Bronchial epithelial cell (primary cell): ENCODE data around the gene SEMA4D. TPM values are rescaled to one million over a fixed set of nuclear protein-coding genes. Genes with fewer than 3 reads are reported as not detected.
A peak's percentile ranks its signal among the peaks of the same experiment; 100 is the strongest.

Source experiments
- DNase-seq: peaks from one replicate; pipeline ENCODE4 v3.0.0-alpha.2; 2010; ENCODE audit warnings: low read depth
- FAIRE-seq: peaks from 2 replicates; lab custom pipeline; 2011; peaks lifted over from hg19 to GRCh38; lab: Jason Lieb, UNC
- H3K27me3 ChIP-seq: 2 replicates; pipeline ENCODE4 v1.5.1; 2011; ENCODE audit warnings: low read length; ENCODE audit not compliant: control insufficient read depth, insufficient read depth
- H3K36me3 ChIP-seq: 2 replicates; pipeline ENCODE4 v1.5.1; 2011; ENCODE audit warnings: low read length; ENCODE audit not compliant: control insufficient read depth, insufficient read depth
- H3K4me3 ChIP-seq: 2 replicates; pipeline ENCODE4 v1.5.1; 2011; ENCODE audit warnings: mild to moderate bottlenecking, low read depth, low read length, control low read depth
- total RNA-seq: library from RNA; depleted of rRNA; stranded (reverse); fragments of >200 nt; gene quantifications from 2 replicates; pipeline ENCODE4 v1.2.1, GENCODE V29; 2014
- TF ChIP-seq, protein P1 (sequence below): IDR thresholded peaks from 2 replicates; pipeline ENCODE4 v1.5.1; 2011; ENCODE audit warnings: mild to moderate bottlenecking, moderate library complexity, low read length, control low read depth, inconsistent platforms; ENCODE audit not compliant: insufficient read depth, severe bottlenecking

The SEMA4D gene
- total RNA-seq, 1 donor from 2014 or later, result 1.8 TPM

GRCh38 chr9:89542401-89543021, 44.6 kb upstream of the SEMA4D start:
- FAIRE-seq, result no peak
- peak; percentile 11 for DNase-seq
- TF ChIP-seq, protein P1, sequence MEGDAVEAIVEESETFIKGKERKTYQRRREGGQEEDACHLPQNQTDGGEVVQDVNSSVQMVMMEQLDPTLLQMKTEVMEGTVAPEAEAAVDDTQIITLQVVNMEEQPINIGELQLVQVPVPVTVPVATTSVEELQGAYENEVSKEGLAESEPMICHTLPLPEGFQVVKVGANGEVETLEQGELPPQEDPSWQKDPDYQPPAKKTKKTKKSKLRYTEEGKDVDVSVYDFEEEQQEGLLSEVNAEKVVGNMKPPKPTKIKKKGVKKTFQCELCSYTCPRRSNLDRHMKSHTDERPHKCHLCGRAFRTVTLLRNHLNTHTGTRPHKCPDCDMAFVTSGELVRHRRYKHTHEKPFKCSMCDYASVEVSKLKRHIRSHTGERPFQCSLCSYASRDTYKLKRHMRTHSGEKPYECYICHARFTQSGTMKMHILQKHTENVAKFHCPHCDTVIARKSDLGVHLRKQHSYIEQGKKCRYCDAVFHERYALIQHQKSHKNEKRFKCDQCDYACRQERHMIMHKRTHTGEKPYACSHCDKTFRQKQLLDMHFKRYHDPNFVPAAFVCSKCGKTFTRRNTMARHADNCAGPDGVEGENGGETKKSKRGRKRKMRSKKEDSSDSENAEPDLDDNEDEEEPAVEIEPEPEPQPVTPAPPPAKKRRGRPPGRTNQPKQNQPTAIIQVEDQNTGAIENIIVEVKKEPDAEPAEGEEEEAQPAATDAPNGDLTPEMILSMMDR, result no peak
- Histone ChIP-seq H3K4me3 (no peak overlapping the region), H3K36me3 (no peaks in the 10 kb centered on the region), H3K27me3 (no peaks in the 10 kb centered on the region)

DNA sequence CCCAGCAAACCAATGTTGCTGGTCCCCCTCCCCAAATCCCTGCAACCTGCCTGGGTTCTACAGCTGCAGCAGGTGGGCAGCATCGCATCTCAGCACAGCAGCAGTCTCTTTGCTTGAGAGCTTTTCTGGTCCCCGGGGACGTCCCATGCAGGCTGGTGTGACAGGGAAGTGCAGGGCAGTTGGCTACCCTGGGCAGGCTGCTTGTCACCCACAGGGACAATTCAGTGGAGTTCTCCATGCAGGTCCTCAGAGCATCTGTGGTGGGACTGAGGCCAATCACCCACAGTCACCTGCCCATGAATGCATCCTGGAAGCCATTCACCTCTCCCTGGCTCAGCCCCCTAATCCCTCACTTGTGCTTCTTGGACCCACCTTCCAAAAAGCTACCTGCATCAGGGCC, 43.9 kb upstream of the SEMA4D start:
- FAIRE-seq (no peak), DNase-seq (no peak)
- TF ChIP-seq, protein P1, result no peak
- Histone ChIP-seq H3K4me3 (no peak overlapping the region), H3K36me3 (no peaks in the 10 kb centered on the region), H3K27me3 (no peaks in the 10 kb centered on the region)

DNA sequence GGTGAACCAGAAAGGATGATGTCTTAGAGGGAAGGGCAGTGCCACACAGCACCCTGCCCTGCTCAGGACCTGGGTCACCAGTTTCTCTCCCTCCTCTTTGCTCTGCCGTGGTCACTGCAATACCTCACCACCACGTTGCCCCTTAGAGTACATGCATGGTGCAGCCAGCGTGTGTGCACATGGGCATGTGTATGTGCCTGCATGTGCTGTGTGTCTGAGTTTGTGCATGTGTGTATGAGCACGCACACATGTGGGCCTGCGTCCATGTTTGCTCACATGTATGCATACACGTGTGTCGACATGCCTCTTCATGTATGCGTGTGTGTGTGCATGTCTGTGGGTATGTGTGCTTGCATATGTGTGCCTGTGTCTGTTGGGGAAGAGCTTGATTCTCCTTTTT, 41.5 kb upstream of the SEMA4D start:
- TF ChIP-seq, protein P1, result no peak
- Histone ChIP-seq H3K27me3 (no peaks in the 10 kb centered on the region), H3K36me3 (no peaks in the 10 kb centered on the region), H3K4me3 (no peak overlapping the region)
- peak; percentile 62 for FAIRE-seq
- DNase-seq, result no peak

GRCh38 chr9:89538871-89539270, 41.0 kb upstream of the SEMA4D start:
- TF ChIP-seq, protein P1, result no peak
- Histone ChIP-seq H3K4me3 (no peak overlapping the region), H3K36me3 (no peaks in the 10 kb centered on the region), H3K27me3 (no peaks in the 10 kb centered on the region)
- no peak for DNase-seq
- no peak for FAIRE-seq

DNA sequence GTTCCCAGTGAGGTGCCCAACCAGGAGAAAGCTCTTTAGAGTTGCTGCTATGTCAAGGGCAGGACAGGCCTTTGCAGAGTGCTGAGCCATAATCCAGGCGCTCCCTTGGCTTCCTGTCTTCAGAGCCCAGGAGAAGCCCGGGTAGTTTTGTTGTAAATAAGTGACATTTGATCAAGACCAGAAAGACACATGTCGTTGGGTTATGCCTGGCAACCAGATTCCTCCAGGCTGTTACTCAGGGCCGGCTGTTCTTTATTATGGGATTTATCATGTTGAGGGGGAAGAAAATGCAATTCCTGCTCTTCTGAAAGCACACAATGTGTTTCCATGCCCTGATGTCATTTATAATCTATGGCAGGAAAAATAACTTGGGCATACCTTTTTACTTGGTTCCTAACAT, 39.3 kb upstream of the SEMA4D start:
- Histone ChIP-seq H3K4me3 (no peak overlapping the region), H3K36me3 (no peaks in the 10 kb centered on the region), H3K27me3 (no peaks in the 10 kb centered on the region)
- TF ChIP-seq, protein P1, result no peak
- no peak for FAIRE-seq
- no peak for DNase-seq

GRCh38 chr9:89536600-89536999, 38.7 kb upstream of the SEMA4D start:
- TF ChIP-seq, protein P1, result no peak
- FAIRE-seq (no peak), DNase-seq (no peak)
- Histone ChIP-seq H3K27me3 (no peaks in the 10 kb centered on the region), H3K4me3 (no peak overlapping the region), H3K36me3 (no peaks in the 10 kb centered on the region)
